GM18502 (cell line): ENCODE data around the gene LSM3.

Experiments
- ATAC-seq: cut with Tn5 transposase; IDR thresholded peaks from one replicate; pipeline ENCODE4 v1.9.1; 2021; ENCODE audit warnings: mild to moderate bottlenecking; ENCODE audit not compliant: unreplicated experiment, poor library complexity

The LSM3 gene

GRCh38 chr3:14178247-14179113 is at the start of gene LSM3, which contains the start of gene XPC:
LSM3 (plus strand) TSS chr3:14178817; CDS start chr3:14178861, 44 bp downstream.
XPC (minus strand) TSS chr3:14178601; CDS start chr3:14178568, 33 bp downstream.
- peak; percentile 94 for ATAC-seq

GRCh38 chr3:14129296-14129695 is 49.3 kb upstream of the LSM3 start:
- ATAC-seq: no peak

- ATAC-seq: no peak
Observed at GRCh38 chr3:14130230-14130629, 48.4 kb upstream of the LSM3 start.

- no peak for ATAC-seq
Observed at GRCh38 chr3:14130707-14131106, 47.9 kb upstream of the LSM3 start.

- no peak for ATAC-seq
Observed at GRCh38 chr3:14131134-14131533, 47.5 kb upstream of the LSM3 start.

- no peak for ATAC-seq
Observed at GRCh38 chr3:14132120-14132519, 46.5 kb upstream of the LSM3 start.

- no peak for ATAC-seq
Observed at GRCh38 chr3:14132689-14133088, 45.9 kb upstream of the LSM3 start.

- ATAC-seq: no peak
Observed at GRCh38 chr3:14133188-14133800, 45.3 kb upstream of the LSM3 start.

- no peak for ATAC-seq
Observed at GRCh38 chr3:14133876-14134275, 44.7 kb upstream of the LSM3 start.

GRCh38 chr3:14134291-14134690 is 44.3 kb upstream of the LSM3 start:
- ATAC-seq: no peak

- no peak for ATAC-seq
Observed at GRCh38 chr3:14135581-14135980, 43.0 kb upstream of the LSM3 start.

GRCh38 chr3:14137004-14137403 is 41.6 kb upstream of the LSM3 start:
- no peak for ATAC-seq

- no peak for ATAC-seq
Observed at GRCh38 chr3:14137445-14137844, 41.2 kb upstream of the LSM3 start.

GRCh38 chr3:14138109-14138877 is 40.3 kb upstream of the LSM3 start:
- no peak for ATAC-seq

- ATAC-seq: no peak
Observed at GRCh38 chr3:14138878-14139655, 39.5 kb upstream of the LSM3 start.

GRCh38 chr3:14139771-14140170 is 38.8 kb upstream of the LSM3 start:
- no peak for ATAC-seq

GRCh38 chr3:14140668-14141067 is 37.9 kb upstream of the LSM3 start:
- ATAC-seq: no peak

- ATAC-seq: no peak
Observed at GRCh38 chr3:14141144-14141543, 37.5 kb upstream of the LSM3 start.

GRCh38 chr3:14141602-14142341 is 36.8 kb upstream of the LSM3 start:
- ATAC-seq: no peak
